Measurements from ENCODE around the gene ZC3H12A. TPM values are rescaled to one million over a fixed set of nuclear protein-coding genes. Genes with fewer than 3 reads are reported as not detected.
"Not testable (repeated sequence)": the region's sequence is repeated elsewhere in the genome, so short reads cannot be mapped to it uniquely, and the experiment has no call there.

The ZC3H12A gene
- polyA plus RNA-seq, 3 donors from 2014 or later, result 9.6 to 14.6 (median 13.1) TPM

DNA sequence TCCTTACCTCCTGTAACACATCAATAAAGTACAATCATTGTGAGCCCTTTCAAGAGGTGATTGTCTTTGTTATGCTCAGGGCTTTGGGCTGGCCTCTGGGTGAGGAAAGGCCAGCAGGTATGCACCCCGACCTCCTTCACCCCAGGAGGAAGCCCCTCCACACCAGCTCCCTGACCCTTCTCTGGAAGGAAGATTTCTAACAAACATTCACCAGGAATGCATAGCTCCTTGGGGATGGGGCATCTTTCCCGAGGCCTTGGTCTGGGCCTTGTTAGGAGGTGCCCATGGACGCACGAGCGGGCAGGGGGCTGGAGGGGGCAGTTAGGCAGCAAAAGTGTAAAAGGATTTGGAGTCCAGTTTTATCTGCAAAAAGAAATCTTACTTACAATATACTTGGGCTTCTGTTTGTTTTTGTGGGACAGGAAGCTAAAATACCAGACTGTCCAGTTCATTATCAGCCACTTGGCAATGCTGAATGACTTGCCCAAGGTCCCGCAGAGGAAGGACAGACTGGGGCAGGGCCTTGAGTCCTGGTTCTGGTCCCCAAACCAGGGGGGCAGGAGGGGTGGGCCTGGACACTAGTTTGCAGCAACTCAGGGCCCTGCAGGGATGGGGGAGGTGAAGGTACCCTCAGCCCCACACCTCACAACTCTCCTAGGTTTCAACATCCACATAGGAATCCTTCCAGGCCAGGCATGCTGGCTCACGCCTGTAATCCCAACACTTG lies 10.1 kb downstream of the ZC3H12A start:
- no peak for DNase-seq
- H3K36me3 Mint-ChIP-seq, result peaks cover 5 to 18% (median 10%) of the 10 kb centered on the region in 3 donors
- peak overlapping the region; percentile 15 to 81 (median 66) for H3K27ac Mint-ChIP-seq
- H3K9me3 Mint-ChIP-seq, result no peaks in the 10 kb centered on the region
- H3K27me3 Mint-ChIP-seq (ENCODE audit: low read depth in 3 of 3), result peaks cover 2 to 15% (median 8%) of the 10 kb centered on the region in 3 donors
- peaks cover 33 to 36% of the 10 kb centered on the region in 2 donors for H3K4me1 Mint-ChIP-seq
- no peak overlapping the region for H3K4me3 Mint-ChIP-seq

DNA sequence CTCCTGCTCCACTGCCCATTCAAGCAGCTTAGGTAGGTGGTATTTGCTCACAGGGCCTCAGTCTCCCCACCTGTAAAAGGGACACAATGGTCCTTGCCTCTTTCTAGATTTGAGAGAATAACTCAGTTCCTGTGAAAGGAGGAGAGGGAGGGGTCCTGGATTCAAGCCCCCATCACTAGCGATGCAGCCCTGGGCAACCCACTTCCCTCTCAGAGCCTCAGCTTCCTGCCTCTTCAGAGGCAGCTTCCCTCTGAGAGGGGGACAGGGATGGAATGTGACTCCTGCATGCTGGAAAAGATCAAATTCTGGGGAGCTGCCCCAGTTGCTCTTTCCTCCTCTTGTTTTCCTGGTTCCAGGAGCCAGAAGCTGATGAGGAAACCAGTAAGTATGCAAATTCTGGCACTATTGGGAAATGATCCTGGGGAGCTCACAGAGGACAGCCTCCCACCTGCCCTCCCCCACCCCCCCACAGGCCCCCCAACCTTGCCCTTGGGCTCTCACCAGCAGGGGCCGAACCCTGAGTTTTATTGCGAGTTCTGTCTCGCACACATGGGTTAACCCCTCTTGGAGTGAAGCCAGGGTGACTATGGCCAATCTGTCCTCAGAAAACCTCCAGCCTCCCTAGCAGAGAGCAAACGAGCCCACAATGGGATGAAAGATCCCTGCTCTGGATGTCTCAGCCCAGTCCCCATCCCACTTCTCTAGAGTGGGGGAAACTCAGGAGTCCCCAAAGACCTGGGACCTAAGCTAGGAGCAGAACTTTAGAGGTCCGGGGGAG lies 11.7 kb downstream of the ZC3H12A start:
- Mint-ChIP-seq H3K4me1 (peaks cover 23 to 24% of the 10 kb centered on the region in 2 donors), H3K27ac (peak overlapping the region in 3 of 6 donors; percentile 2 to 46 (median 24)), H3K9me3 (no peaks in the 10 kb centered on the region), H3K36me3 (peaks cover 8 to 24% (median 15%) of the 10 kb centered on the region in 3 donors), H3K4me3 (no peak overlapping the region), H3K27me3 (ENCODE audit: low read depth in 3 of 3) (peaks cover 0 to 13% (median 6%) of the 10 kb centered on the region in 3 donors)
- DNase-seq, result no peak

DNA sequence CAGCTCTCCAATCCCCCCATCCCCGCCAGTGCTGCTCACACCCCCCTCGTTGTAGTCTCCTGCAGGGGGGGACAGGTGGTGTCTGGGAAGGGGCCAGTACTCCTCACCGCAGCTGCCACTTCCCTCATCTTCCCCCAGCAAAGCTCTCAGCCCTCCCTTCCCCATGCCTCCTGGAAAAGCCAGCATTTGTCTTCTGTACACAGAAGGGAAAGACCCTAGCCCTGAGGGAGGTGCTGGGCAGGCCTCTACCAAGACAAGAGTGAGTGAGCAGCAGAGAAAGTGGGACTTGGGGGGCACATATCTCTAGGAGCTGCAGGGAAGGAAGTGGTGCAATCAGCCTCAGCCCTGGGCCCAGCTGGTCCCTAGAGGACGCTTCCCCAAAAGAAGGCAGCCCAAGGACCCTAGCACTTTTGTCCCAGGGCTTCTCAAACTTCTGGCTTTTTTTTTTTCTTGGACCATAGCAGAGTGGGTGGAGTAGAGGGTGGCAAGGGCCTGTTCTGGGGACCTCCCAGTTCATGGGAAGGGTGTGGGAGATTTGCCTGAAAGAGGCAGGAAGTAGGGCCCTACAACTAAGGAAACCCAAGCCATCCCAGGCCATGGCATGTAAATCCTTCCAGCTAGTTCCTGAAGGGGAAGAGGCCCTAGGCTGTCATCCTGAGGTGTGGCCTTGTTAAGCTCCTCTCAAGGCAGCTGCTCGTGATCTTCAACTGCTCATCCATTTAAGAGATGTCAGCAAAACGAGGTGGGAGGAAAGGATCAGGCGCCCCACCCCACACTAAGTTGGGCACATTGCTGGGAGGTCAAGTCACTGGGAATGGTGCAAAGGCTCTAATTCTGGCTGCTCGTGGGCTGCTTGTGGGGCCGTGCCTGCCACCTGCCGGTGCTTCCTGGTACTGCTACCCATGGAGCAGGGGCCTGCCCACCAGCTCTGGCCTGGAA lies 12.6 kb downstream of the ZC3H12A start:
- DNase-seq, result peak; percentile 75 to 77 (median 75)
- Mint-ChIP-seq H3K9me3 (no peaks in the 10 kb centered on the region), H3K27ac (peak overlapping the region; percentile 14 to 78 (median 22)), H3K36me3 (peaks cover 8 to 20% (median 15%) of the 10 kb centered on the region in 3 donors), H3K4me1 (peaks cover 15 to 23% of the 10 kb centered on the region in 2 donors), H3K27me3 (ENCODE audit: low read depth in 3 of 3) (peaks cover 0 to 8% (median 2%) of the 10 kb centered on the region in 3 donors), H3K4me3 (peak overlapping the region in 1 of 5 donors; percentile 3)

DNA sequence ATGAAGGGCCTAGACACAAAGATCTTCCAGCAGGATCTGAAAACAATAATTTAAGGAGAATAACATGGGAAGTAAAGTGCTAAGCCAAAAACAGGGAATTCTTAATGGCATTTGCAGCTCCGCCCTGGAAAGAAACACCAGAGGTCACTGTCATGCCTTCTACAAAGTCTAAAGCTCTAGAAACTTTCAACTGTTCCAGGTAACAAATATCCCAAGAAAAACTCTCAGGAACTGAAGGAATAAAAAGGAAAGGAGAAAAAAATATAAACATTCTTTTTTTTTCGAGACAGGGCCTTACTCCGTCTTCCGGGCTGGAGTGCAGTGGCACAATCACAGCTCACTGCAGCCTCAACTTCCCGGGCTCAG lies 13.2 kb downstream of the ZC3H12A start:
- peaks cover 10 to 16% of the 10 kb centered on the region in 2 donors for H3K4me1 Mint-ChIP-seq
- peak overlapping the region; percentile 9 to 78 (median 16) for H3K27ac Mint-ChIP-seq
- peaks cover 9 to 16% (median 12%) of the 10 kb centered on the region in 3 donors for H3K36me3 Mint-ChIP-seq
- peaks cover 0 to 4% (median under 1%) of the 10 kb centered on the region in 3 donors for H3K27me3 Mint-ChIP-seq (ENCODE audit: low read depth in 3 of 3)
- no peaks in the 10 kb centered on the region for H3K9me3 Mint-ChIP-seq
- no peak for DNase-seq
- no peak overlapping the region for H3K4me3 Mint-ChIP-seq

DNA sequence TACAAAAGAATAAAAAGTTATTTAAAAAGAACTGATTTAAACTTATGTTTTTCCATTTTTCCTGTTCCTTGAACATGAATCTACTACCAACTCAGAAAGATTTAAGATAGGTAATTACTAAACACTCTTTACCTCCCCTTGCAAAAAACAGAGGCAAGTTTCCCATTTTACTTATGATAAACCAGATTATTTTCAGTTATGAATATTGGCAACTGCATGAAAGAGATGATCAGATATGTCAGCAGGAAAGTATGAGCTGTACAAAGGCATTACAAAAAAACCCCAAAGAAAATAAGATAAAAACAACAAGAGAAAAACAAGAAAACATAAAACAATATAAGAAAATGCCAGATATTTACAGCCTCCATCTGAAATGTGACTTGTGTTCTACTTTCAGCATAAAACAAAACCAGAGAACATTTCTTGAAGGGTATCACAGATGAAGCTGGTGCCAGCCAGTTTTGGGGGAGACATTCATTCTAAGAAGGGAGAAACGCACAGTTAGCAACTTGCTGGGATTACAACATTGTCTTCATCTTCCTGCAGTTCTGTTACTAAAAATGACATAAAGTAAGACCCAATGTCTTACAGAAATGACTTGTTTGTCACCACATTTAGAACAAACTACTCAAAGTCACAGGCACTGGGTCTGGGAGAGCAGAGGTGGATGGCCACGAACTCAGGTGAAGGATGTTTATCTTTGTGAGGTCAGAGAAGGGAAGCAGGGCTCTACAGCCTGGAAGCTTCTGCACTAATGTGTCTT lies 19.1 kb downstream of the ZC3H12A start:
- Mint-ChIP-seq H3K4me1 (peaks cover 1 to 6% of the 10 kb centered on the region in 2 donors), H3K36me3 (peaks cover 17 to 31% (median 20%) of the 10 kb centered on the region in 3 donors), H3K4me3 (no peak overlapping the region), H3K9me3 (no peaks in the 10 kb centered on the region), H3K27ac (peak overlapping the region in 2 of 6 donors; percentile 21 to 44), H3K27me3 (ENCODE audit: low read depth in 3 of 3) (no peaks in the 10 kb centered on the region)
- no peak for DNase-seq

DNA sequence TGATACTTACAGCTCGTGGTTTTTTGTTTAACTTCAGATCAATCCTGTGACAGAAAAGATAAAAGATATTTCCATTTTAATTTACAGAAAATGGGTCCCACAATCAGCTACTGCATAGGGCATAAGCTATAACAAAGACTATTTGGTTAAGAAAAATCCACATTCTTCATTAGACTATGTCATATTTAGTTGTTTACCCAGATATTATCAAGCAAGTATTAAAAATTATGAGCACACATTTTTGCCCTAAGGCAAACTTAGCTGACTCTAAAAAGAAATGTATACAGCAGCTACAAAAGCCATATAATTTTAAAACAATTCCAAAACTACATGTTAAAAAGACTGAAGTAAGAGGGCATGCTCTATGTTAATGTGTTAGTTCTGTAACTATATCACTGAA lies 21.5 kb downstream of the ZC3H12A start:
- Mint-ChIP-seq H3K9me3 (no peaks in the 10 kb centered on the region), H3K36me3 (peaks cover 15 to 32% (median 20%) of the 10 kb centered on the region in 3 donors), H3K27me3 (ENCODE audit: low read depth in 3 of 3) (no peaks in the 10 kb centered on the region), H3K4me1 (peaks cover 1 to 6% of the 10 kb centered on the region in 2 donors), H3K27ac (peak overlapping the region in 3 of 6 donors; percentile 23 to 49 (median 36)), H3K4me3 (no peak overlapping the region)
- no peak for DNase-seq

DNA sequence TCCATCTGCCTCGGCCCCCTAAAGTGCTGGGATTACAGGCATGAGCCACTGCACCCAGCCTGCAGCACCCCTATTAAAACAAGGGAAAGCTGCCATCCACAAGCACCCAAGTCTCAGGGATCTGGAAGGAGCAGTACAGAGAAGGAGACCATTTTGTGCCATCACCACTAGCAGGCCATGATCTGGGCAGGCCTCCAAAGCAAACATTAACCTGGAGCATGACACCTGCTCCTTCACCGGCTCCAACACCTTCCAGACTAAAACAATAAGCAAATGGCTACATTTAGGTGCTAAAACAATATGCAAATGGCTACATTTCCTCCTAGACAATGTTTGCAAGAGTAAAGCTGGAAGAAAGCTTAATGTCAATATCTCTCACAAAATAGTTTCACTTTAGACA lies 23.5 kb downstream of the ZC3H12A start:
- Mint-ChIP-seq H3K4me1 (peaks cover 3 to 6% of the 10 kb centered on the region in 2 donors), H3K27me3 (ENCODE audit: low read depth in 3 of 3) (peaks cover 0 to 2% (median 0%) of the 10 kb centered on the region in 3 donors), H3K9me3 (no peaks in the 10 kb centered on the region), H3K27ac (peak overlapping the region in 1 of 6 donors; percentile 74), H3K36me3 (peaks cover 14 to 40% (median 21%) of the 10 kb centered on the region in 3 donors), H3K4me3 (no peak overlapping the region)
- no peak for DNase-seq

DNA sequence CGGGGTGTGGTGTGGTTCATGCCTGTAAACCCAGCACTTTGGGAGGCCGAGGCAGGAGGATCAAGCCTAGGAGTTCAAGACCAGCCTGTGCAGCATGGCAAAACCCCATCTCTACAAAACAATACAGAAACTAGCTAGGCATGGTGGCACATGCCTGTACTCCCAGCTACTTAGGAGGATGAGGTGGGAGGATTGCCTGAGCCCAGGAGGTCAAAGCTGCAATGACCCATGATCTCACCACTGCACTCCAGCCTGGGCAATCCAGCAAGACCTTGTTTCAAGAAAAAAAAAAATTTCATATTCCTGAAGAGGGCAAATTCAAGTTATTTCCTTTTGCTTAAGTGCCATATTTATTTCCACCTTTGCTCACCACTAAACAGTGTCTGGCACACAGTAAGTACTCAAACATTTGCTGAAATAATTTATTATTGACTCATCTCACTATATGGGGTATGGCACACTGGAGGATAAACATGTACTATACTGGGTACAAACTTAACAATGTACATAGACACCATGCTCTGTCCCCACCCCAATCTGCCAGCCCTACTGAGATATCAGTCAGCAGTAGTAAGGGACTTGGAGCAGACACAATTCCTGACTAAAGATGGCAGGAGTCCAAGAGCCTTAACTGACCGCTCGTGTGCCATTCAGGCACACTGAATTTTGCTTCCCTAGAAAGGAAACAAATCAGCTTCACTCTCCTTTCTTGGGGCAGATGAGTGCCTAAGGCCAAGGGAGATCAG lies 24.7 kb downstream of the ZC3H12A start:
- Mint-ChIP-seq H3K27ac (no peak overlapping the region), H3K36me3 (peaks cover 4 to 31% (median 10%) of the 10 kb centered on the region in 3 donors), H3K27me3 (ENCODE audit: low read depth in 3 of 3) (peaks cover 0 to 2% (median 0%) of the 10 kb centered on the region in 3 donors), H3K9me3 (no peaks in the 10 kb centered on the region), H3K4me3 (no peak overlapping the region), H3K4me1 (peaks cover 3 to 6% of the 10 kb centered on the region in 2 donors)
- no peak for DNase-seq

DNA sequence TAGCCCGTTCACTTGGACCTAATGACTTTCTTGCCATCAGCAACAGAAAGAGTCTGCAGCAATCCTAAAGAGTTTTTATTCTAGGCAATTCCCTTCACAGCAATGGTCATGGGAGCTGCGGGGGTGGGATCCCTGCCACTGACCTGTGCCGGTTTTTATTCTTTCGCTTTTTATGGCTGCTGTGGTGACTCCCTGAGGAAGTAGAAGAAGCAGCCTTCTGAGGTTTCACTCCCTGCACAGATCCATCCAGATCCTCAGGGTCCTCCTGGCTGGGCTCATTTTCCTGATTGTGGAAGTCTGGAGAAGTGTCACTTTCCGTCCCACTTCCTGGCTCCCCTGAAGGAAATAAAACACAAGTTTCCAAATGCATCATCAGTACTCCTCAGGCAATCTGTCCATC lies 27.3 kb downstream of the ZC3H12A start:
- Mint-ChIP-seq H3K4me3 (no peak overlapping the region), H3K4me1 (peaks cover 1 to 4% of the 10 kb centered on the region in 2 donors), H3K27ac (peak overlapping the region in 3 of 6 donors; percentile 17 to 46 (median 23)), H3K36me3 (peaks cover 12 to 34% (median 13%) of the 10 kb centered on the region in 3 donors), H3K9me3 (no peaks in the 10 kb centered on the region), H3K27me3 (ENCODE audit: low read depth in 3 of 3) (peaks cover 0 to 3% (median 2%) of the 10 kb centered on the region in 3 donors)
- DNase-seq, result no peak

DNA sequence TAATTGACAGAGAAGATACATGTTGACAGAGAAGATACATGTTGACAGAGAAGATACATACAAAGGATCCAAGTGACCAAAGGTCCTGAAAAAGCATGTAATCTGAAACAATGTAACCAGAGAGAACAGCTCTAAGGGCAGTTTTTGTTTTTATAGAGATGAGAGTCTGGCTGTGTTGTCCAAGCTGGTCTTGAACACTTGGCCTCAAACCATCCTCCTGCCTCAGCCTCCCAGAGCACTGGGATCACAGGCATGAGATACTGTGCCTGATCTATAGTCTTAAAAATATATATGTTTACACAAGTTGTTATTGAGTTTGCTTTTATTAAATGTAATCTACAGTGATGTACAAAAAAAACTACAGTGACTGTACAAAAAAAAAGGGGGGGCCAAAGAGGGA lies 27.7 kb downstream of the ZC3H12A start:
- peaks cover 12 to 35% (median 13%) of the 10 kb centered on the region in 3 donors for H3K36me3 Mint-ChIP-seq
- H3K27me3 Mint-ChIP-seq (ENCODE audit: low read depth in 3 of 3), result peaks cover 0 to 3% (median 2%) of the 10 kb centered on the region in 3 donors
- no peak overlapping the region for H3K4me3 Mint-ChIP-seq
- peaks cover 0 to 4% of the 10 kb centered on the region in 2 donors for H3K4me1 Mint-ChIP-seq
- no peak for DNase-seq
- no peaks in the 10 kb centered on the region for H3K9me3 Mint-ChIP-seq
- H3K27ac Mint-ChIP-seq, result peak overlapping the region in 3 of 6 donors; percentile 17 to 46 (median 23)

DNA sequence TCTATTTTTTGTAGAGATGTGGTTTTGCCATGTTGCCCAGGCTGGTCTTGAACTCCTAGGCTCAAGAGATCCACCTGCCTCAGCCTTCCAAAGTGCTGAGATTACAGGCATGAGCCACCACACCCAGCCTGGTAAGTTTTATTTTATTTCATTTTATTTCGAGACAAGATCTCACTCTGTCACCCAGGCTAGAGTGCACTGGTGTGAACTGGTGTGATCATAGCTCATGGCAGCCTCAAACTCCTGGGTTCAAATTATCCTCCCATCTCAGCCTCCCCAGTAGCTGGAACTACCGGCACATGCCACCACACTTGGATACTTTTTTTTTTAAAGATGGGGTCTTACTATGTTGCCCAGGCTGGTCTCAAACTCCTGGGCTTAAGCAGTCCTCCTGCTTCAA lies 28.4 kb downstream of the ZC3H12A start:
- H3K36me3 Mint-ChIP-seq, result peaks cover 18 to 42% (median 19%) of the 10 kb centered on the region in 3 donors
- DNase-seq; H3K9me3 Mint-ChIP-seq; H3K4me1 Mint-ChIP-seq; H3K27ac Mint-ChIP-seq; H3K4me3 Mint-ChIP-seq; H3K27me3 Mint-ChIP-seq (ENCODE audit: low read depth in 3 of 3): not testable (repeated sequence)

DNA sequence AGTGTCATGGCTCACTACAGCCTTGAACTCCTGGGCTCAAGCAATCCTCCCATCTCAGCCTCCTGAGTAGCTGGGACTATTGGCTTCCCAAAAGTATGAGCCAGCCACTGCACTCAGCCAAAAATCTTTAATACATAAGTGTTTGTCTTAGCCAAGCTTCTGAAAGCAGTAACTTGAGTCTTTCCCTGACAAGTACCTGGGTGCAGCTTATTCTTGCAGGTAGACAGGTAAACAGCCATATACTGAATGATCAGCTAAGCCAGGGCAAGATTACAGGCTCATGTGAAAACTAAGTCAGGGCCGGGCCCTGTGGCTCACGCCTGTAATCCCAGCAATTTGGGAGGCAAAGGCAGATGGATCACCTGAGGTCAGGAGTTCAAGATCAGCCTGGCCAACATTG lies 32.4 kb downstream of the ZC3H12A start:
- no peaks in the 10 kb centered on the region for H3K9me3 Mint-ChIP-seq
- peaks cover 0 to 3% (median 0%) of the 10 kb centered on the region in 3 donors for H3K27me3 Mint-ChIP-seq (ENCODE audit: low read depth in 3 of 3)
- H3K4me1 Mint-ChIP-seq, result peaks cover 12 to 24% of the 10 kb centered on the region in 2 donors
- H3K36me3 Mint-ChIP-seq, result peaks cover 14 to 36% (median 15%) of the 10 kb centered on the region in 3 donors
- DNase-seq, result no peak
- H3K4me3 Mint-ChIP-seq, result no peak overlapping the region
- H3K27ac Mint-ChIP-seq, result no peak overlapping the region
